ENCODE data around the gene ATAD3B.

- TF ChIP-seq, protein P1, sequence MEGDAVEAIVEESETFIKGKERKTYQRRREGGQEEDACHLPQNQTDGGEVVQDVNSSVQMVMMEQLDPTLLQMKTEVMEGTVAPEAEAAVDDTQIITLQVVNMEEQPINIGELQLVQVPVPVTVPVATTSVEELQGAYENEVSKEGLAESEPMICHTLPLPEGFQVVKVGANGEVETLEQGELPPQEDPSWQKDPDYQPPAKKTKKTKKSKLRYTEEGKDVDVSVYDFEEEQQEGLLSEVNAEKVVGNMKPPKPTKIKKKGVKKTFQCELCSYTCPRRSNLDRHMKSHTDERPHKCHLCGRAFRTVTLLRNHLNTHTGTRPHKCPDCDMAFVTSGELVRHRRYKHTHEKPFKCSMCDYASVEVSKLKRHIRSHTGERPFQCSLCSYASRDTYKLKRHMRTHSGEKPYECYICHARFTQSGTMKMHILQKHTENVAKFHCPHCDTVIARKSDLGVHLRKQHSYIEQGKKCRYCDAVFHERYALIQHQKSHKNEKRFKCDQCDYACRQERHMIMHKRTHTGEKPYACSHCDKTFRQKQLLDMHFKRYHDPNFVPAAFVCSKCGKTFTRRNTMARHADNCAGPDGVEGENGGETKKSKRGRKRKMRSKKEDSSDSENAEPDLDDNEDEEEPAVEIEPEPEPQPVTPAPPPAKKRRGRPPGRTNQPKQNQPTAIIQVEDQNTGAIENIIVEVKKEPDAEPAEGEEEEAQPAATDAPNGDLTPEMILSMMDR (IDR thresholded peaks at IDR 0.05), result no peak
- TF ChIP-seq POLR2A (IDR thresholded peaks at IDR 0.05), result no peak
Observed at GRCh38 chr1:1487701-1488100, 16.1 kb downstream of the ATAD3B start.
